Measurements from ENCODE around the gene ITPRID2.
"Not testable (repeated sequence)": the region's sequence is repeated elsewhere in the genome, so short reads cannot be mapped to it uniquely, and the experiment has no call there.

ITPRID2 gene

DNA sequence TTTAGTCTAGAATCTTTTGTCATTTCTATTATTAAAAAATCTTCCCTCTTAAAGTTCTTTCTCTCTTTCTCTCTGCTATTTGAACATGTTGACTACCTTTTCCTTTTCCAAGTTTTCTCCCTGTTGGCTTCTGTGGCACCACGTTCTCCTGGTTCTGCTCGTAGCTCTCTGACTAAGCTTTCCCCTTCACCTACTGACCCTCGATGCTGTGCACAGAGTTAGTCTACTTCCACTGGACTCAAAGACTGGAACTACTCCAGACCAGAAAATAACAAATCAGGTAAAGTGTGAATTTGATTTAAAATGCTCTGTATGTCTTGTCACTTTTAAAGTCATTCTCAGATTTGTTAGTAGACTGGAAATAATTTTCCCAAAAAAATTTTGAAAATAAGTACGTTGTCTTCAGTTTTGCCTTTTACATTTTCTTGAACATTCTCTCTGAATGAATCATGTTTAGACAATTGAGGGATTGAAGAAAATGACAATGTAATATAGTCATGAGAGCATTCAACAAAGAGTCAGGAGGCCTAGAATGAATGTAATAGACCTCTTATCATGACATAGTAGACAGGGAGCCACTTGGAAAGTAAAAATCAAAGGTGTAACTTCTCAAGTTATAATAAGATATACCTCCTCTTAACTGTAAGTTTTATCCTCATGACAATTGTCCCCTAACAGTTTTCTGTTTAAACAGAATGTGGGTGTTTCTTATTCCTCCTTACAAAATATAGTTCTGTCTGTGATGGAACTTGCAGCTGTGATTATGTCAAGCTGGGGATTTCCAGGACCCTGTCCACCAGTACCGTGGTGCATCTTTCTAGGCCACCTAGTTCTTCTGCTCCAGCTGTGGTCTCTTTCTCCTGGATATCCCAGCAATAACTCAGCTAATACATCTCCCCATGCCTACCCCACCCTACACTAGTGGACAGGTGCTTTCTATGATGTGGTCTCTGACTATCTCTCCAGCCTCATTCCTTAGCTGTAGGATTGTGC is 25.5 kb downstream of the ITPRID2 start:
- no peak for DNase-seq (ENCODE audit: low read depth)

DNA sequence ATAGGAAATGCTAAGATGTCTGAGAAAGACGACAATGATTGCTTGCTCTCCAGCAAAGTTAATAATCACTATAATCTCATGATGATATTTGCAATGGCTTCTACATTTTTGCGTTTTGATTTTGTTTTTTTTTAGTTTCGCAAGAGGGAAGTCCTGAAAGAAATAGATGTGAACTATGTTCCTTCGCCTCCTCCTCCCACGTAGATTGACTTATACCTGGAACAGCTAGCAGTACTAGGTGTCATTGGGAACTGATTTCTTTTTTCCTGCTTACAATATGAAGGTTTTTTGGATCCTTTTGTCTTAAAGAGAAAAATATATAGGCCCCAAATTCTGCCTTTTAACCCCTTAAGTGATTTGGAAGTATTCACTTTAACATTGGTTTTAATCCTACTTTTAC is 26.7 kb downstream of the ITPRID2 start:
- no peak for DNase-seq (ENCODE audit: low read depth)

DNA sequence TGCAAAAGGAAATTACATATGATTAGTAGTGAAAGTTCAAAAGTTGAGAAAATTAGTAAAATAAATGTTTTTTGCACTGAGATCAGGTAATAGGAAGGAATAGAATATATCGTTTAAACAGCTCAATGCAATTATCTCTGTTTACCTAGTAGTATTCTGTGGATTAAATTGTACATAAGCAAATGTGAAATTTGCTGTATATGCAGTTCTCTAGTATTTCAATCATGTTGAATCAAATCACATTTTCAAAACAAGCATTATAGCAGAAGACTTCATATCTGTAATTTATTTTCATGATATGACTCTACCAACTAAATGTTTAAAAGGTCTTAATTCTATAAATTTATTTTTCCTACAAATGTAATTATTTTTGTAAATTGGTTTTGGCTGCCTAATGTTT is 31.6 kb downstream of the ITPRID2 start:
- no peak for DNase-seq (ENCODE audit: low read depth)

DNA sequence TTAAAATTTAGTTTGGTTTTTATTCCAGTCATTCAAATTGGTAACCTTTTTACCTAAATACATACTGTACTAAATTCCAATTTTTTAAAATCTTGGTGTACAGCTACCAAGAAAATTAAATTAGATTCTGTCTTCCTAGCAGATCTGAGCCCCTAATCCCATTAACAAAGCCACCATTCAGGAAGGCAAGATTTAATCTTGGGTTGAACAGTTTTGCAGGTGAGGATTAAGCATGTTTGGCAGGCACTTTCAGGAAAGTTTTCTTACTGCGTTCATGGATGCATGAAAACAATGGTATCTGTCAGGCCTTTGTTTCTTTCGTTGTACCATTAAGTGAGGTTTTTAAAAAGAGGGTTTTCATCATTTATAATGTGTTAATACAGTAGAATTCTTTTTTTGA is 32.8 kb downstream of the ITPRID2 start:
- no peak for DNase-seq (ENCODE audit: low read depth)

DNA sequence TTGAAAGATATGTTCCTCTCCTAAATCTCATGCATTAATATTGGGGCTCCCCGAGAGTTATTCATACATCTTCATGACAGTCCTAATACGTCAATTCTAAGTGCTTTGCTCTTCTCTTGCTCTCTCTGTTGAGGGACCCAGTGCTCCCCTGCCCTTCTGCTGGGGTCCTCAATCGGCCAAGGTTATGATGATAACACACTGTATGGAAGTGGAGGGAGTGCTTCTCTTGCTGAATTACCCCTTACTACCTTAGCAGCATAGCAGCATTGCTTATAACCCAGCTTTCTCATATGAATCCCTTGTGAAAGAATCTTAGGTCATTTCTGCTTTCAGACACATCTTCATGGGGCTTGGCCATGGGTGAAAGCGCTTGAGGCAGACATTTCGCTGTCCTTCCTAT is 43.2 kb downstream of the ITPRID2 start:
- DNase-seq (ENCODE audit: low read depth) = no peak

DNA sequence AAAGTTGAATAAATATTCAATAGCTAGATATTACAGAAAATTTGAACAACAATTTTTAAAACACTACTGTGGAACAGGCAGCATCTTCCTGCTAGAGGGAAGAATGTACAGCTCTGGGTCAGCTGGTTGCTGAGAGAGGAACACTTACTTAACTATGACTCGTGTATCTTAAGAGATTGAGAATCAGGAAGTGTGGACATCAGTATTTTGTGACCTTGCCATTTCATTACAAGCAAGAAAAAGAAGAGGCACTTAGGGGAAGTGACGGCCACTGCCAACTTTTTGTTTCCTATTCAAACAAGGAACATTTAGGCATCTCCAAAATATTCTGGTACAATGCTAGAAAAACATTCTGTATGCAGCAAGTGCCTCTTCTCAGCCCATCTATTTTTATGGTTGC is 45.9 kb downstream of the ITPRID2 start:
- peak; percentile 21 for DNase-seq (ENCODE audit: low read depth)

DNA sequence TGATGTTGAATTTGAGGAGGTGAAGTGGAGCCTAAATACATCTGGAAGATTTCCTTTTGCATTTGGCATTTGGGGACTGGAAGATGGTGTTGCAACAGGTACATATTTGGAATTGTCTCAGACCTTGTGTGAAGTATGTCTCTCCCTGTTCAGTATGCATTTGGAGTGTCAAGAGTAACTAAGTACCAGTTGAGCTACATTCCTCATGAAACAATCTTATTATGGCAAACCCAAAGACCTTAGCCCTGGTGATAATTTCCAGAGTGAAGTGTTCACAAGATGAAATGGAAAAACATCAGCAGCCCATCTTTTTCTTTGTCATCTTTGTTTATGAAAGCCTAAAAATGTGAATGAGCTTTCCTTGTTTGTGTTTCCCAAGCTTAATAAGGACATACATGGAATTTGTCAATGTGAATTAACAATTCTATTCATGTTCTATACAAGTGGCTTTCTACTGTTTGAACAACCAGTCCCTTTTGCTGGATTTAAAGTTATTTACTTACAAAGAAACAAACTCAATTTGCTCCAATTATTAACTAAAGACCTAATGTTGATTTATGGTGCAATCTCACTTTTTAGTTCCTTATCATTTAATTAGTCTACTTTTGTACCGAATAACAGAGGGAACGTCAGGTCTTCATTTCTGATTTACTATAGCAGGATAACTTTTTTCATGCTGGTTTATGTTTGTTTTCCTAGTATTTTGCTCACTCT is 52.0 kb downstream of the ITPRID2 start:
- DNase-seq (ENCODE audit: low read depth) = no peak

DNA sequence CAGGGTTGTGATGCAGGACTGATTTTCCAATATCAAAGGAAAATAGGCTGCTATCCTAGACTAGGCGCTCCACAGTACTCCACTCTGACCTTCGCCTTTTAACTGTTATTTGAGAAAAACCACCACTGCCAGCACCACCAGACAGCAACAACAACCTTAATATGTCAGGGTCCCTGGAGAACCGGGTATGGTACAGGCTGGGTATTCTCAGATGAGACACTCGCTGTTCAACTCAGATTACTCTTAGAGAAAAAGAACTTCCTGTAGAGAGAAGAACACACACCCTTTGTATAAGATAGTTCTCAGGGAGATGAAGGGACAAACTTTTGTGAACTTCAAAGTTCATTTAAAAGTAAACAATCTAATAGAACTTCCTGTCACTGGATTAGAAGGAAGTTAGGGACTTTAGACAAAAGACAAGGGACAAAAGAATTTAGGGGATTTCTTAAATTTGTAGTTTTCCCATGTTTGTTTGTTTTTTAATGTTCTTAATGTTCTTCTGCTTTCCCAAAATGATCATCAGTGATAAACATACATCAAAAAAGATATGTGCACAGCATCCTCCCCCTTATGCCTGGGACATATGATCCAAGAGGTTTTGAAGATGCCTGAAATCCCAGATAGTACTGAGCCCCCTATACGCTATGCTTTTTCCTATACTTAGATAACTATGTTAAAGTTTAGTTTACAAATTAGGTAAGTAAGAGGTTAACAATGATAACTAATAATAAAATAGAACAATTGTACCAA is 52.8 kb downstream of the ITPRID2 start:
- no peak for DNase-seq (ENCODE audit: low read depth)

DNA sequence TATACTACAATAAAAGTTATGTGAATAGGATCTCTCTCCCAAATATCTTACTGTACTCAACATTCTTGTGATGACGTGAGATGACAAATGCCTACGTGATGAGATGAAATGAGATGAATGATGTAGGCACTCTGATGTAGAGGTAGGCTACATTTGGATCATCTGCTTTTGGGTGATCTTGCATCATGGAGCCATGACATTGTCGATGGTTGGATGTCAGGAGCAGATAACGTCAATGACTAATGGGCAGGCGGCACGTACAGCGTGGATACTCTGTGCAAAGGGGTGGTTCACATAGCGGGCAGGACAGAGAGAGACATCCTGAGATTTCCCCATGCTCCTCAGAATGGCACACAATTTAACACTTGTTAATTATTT is 53.4 kb downstream of the ITPRID2 start:
- DNase-seq (ENCODE audit: low read depth) = no peak

DNA sequence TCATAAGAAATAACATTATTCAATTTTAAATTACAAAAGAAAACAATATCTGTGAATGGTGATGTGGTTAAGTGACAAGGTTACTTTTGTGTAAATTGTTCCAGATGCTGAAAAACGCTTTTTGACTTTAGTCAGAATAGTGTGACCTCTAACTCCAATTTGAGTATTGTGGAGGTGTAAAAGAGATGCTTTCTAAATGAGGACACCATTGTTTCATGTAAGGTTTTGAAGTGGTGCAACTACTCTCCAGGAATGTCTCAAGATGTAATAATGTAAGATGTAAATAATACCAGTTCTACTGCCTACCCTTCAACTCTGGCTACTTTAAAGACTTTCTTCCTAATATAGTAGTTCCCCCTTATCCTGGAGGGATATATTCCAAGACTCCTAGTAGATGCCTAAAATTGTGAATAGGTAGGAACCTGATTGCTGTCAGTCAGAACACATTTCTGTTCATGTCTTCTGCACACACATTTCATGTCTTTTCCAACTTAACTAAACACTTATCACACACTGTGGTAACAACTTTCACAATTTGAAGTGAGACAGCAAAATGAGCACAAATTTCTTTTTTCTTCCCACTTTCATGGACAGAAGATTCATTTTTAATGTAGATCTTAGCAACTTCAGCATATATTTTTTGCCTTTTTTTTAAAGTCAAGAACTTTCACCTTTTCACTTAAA is 55.1 kb downstream of the ITPRID2 start:
- DNase-seq (ENCODE audit: low read depth) = no peak

DNA sequence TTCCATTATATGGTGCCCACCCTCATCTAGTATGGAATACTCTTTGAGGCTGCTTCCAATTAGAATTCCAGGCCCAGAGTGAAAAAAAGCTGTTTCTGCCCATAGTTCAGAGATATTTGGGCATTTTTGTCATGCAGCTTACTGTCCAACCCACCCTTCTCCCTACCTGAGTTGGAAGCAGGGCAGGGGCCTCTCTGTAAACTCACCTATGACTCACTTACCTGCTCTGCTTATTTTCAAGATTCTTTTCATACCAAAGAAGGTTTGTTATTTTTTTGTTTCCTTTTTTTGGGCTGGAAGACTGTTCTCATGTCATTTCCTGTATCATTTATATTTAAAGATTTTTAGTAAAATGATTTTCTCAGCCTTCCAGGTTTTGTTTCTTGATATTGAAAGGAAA is 55.7 kb downstream of the ITPRID2 start:
- DNase-seq (ENCODE audit: low read depth) = no peak

DNA sequence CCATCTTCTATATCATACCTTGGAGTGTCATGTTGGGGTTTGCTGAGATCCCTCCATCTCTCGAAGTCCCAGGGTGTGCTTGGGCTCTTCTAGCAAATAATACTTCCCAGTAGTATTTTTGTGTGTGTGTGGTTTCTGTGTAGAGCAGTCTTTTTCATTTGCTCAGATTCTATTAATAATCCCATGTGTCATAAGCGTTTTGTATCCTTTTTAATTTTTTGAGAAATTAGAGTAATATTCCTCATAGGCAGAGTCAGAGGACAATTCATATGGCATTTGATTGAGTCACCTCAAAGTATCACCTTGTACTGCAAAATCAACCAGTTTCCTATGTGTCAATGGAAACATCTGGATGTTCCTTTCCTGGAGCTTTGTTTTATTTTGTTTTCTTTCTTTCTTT is 56.7 kb downstream of the ITPRID2 start:
- no peak for DNase-seq (ENCODE audit: low read depth)

DNA sequence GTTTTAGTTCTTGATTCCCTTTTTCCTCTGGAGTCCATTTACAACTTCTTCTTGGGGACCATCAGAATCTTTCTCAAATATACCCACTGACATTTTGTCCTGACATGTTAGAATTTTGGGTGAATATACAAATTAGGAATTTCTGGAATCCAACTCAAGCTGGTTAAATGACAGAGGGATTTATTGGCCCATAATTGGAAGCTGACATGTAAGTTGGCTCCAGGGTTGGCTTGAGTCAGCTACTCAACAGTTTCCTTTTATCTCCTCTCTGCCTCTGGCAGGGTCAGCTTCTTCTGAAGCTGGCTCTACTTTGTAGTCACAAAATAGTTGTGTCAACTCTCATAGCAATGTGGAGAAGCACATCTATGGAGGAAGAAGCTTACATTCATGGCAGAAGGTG is 57.5 kb downstream of the ITPRID2 start:
- DNase-seq (ENCODE audit: low read depth) = peak; percentile 44

DNA sequence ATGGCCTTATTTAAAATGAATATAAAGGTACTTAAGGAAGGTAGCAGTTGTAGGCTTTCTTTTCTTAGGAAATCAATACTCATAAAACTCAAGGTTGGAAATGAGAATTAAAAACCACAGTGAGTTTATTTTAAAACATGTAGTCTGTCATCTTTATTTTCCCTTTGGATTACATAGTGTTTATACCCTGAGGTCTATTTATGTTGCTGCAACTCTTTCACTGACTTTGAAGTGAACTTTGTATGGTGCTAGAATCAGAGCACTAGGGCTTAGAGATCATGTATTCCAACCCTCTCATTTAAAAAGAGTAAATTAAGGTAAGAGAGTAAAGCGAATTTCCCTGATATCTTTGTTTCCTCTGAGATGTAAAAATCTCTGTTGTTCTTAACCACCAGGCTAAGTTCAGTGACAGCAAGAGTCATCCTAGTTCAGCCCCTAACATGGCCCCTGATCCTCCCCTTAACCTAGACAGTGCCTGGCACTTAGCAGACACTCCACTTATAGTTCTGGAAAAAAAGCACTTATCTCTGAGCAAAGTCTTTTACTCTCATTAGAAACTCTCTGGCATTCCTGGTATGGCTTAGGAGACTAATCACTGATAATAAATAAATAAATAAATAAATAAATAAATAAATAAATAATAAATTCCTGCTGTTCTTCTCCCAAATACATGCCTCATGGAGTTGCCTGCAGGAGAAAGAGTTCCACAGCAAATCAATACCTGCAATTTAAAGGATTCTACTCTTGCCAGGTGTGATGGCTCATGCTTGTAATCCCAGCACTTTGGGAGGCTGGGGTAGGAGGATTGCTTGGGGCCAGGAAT is 61.1 kb downstream of the ITPRID2 start:
- DNase-seq (ENCODE audit: low read depth) = no peak

DNA sequence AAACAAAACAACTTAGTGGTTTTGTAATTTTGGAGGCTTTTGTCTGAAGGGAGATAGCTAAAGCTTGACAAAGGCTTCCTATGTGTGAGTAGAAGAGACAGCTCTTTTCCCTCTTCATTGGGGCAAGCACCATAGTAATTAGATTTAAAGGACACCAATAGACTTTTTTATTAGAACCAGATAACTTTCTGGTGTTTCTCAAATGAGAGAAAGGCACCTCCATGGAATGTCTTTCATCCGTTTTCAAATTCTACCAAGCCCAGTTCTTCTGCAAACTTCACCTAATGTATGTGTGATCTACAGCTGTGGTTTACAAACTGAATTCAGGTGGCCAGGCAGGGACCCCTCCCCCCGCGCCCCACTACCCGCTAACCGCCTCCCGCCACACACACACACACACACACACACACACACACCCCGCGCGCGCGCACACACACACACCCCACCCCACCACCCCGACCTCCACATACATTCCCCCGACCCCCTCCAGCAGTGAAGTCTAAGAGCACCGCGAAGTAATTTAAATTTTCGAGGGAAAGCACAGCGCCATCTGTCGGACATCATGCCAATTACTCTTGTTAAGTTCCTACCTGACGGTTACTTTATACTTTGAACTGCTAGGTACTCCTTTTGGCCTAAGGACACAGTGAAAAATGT is 62.5 kb downstream of the ITPRID2 start:
- DNase-seq (ENCODE audit: low read depth) = peak; percentile 32

DNA sequence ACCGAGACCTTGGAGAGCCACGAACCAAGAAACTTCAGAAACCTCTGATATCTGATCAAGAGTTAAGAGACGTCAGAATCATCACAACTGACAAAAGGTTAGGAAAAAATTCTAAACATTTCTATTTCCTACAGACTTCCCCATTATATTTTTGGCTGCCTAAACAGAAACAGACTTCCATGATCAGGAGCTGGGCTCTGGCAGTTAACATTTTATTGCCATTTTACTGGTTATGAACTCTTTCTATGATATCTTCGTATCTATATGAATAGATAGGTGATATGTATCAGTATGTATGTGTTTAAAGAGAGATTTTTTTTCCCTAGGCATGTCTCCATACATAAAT is 63.0 kb downstream of the ITPRID2 start:
- no peak for DNase-seq (ENCODE audit: low read depth)

DNA sequence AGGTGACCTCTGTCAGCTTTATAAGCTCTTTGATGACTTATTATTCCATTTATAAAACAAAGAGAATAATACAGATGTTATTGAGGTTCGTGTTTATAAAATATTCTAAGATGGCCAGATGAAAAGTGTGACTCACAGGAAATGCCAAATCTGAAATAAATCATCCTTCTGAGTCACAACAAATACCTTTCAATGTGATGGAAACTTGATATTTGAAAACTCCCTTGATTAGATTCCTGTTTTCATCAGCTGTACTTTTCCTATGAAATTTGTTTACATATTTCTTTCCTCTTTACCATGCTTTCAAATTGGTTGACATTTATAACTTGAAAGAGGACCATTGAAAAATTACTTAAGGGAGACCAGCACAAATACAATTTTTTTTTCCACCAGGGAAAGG is 63.5 kb downstream of the ITPRID2 start:
- DNase-seq (ENCODE audit: low read depth) = peak; percentile 21

DNA sequence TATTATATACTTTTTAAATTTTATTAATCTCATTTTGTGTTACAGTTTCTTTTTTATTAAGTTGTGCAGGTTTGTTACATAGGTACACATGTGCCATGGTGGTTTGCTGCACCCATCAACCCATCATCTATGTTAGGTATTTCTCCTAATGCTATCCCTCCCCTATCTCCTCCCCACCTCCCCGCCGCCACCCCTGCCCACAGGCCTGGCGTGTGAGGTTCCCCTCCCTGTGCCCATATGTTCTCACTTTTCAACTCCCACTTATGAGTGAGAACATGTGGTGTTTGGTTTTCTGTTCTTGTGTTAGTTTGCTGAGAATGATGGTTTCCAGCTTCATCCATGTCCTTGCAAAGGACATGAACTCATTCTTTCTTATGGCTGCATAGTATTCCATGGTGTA is 64.3 kb downstream of the ITPRID2 start:
- DNase-seq (ENCODE audit: low read depth) = not testable (repeated sequence)

DNA sequence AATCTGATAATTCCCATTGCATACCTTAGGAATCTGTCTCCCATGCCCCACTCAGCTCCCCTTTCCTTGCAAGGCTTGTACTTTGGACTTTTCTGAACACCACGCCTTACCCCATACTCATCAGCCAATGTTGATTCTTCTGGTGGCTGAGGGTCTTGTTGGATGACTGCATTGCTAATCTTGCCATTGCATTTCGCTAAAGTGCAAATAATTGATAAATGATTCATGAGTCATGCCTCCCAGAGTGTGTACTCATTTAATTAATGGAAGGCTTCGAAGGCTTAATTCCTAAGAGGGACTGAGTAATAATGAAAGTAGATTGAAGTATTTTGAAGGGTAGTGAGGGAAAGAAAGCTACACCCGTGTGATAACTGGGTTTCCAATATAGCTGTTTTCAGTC is 66.1 kb downstream of the ITPRID2 start:
- DNase-seq (ENCODE audit: low read depth) = no peak

DNA sequence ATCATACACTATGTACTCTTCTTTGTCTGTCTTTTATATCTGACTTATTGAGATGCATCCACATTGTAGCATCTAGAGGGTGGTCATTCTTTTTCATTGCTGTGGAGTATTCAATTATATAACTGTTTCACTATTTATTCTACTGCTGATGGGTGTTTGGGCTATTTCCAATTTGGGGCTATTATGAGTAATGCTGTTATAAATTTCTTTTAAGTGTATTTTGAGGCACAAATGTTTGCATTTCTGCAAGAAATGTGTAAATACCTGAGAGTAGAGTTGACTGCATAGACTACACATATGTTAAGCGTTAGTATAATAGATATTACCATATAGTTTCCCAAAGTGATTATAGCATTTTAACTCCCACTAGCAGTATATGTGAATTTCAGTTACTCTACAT is 67.2 kb downstream of the ITPRID2 start:
- no peak for DNase-seq (ENCODE audit: low read depth)

DNA sequence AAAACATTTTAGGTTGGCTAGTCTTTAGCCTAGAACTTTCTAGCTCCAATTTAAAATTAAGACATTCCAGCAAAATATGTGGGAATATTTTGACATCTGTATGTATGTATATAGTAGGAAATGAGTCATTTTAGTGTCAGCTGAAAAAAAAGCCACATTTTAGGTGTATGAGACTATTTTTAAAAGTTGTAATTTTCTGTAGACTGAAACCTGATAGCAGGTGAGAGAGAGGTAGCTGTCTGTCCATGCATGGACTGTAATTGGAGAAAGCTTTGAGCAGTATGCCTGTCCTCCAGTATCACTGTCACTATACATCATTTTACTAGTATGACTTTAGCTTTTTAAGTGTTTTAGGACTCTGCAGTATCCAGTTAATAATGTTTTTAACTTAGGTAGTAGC is 68.0 kb downstream of the ITPRID2 start:
- DNase-seq (ENCODE audit: low read depth) = no peak

Data from stromal cell of bone marrow (primary cell).